Panc1 (cell line): ENCODE measurements around the gene USP24. TPM values are rescaled to one million over a fixed set of nuclear protein-coding genes. Genes with fewer than 3 reads are reported as not detected.

ENCODE experiments used
- ATAC-seq: fragments of 200-7000 bp; cut with Tn5 transposase; 2 replicates; pipeline ENCODE4 v1.9.1; 2020; ENCODE audit warnings: mild to moderate bottlenecking, moderate library complexity
- BruUV-seq: library from RNA; stranded (reverse); fragments of 400-500 nt; replicated peaks from 2 replicates; lab custom pipeline; 2021; lab: Mats Ljungman, UMichigan
- CTCF ChIA-PET: fragments of 300-600 bp; sonication (Branson Sonifier 250); formaldehyde crosslinking; loops from one replicate; lab custom pipeline; 2022; ENCODE audit warnings: antibody characterized with exemption; lab: Charles Lee
- POLR2A ChIA-PET: fragments of 300-600 bp; sonication (Branson Sonifier 250); formaldehyde crosslinking; loops from one replicate; lab custom pipeline; 2022; ENCODE audit warnings: antibody characterized with exemption; lab: Charles Lee
- DNase-seq: peaks from one replicate; pipeline ENCODE4 v3.0.0-alpha.2; 2010; ENCODE audit warnings: low read depth, low spot score
- H3K27ac ChIP-seq: 2 replicates; pipeline ENCODE4 v1.5.1; 2011; ENCODE audit warnings: mild to moderate bottlenecking, low read length, inconsistent platforms
- H3K27me3 ChIP-seq: fragments of 200-500 bp; sonication (Bioruptor generic); 2 replicates; pipeline ENCODE4 v1.6.0; 2014; ENCODE audit warnings: low read length, inconsistent platforms; ENCODE audit not compliant: control insufficient read depth, insufficient read depth
- H3K36me3 ChIP-seq: fragments of 200-500 bp; sonication (Bioruptor generic); 2 replicates; pipeline ENCODE4 v1.5.1; 2014; ENCODE audit warnings: inconsistent platforms, mild to moderate bottlenecking, low read length, moderate library complexity; ENCODE audit not compliant: control insufficient read depth, insufficient read depth
- H3K4me1 ChIP-seq: 2 replicates; pipeline ENCODE4 v1.5.1; 2011; ENCODE audit warnings: inconsistent platforms, mild to moderate bottlenecking, low read length, moderate library complexity; ENCODE audit not compliant: control insufficient read depth, insufficient read depth
- H3K4me3 ChIP-seq, 2 experiments: 2 replicates each; pipeline ENCODE4 v1.5.1; 2011 to 2012; ENCODE audit warnings: low read depth in 2 of 2, low read length in 2 of 2, mild to moderate bottlenecking in 2 of 2, inconsistent platforms in 1 of 2, moderate library complexity in 1 of 2
- H3K9me3 ChIP-seq: fragments of 200-500 bp; sonication (Bioruptor generic); 2 replicates; pipeline ENCODE4 v1.5.1; 2014; ENCODE audit warnings: low read depth, mild to moderate bottlenecking, inconsistent platforms, low read length, moderate library complexity; ENCODE audit not compliant: control insufficient read depth, insufficient read depth
- POLR2AphosphoS5 ChIP-seq: IDR thresholded peaks from 2 replicates; pipeline ENCODE4 v1.6.1; 2012; ENCODE audit warnings: mild to moderate bottlenecking, low read depth, low read length, moderate library complexity
- SIN3A ChIP-seq: IDR thresholded peaks from 2 replicates; pipeline ENCODE4 v1.6.1; 2012; ENCODE audit warnings: low read depth, mild to moderate bottlenecking, low read length, moderate library complexity, borderline replicate concordance; ENCODE audit not compliant: insufficient read depth
- TCF7L2 ChIP-seq: IDR thresholded peaks from 2 replicates; pipeline ENCODE4 v1.6.1; 2011; ENCODE audit warnings: mild to moderate bottlenecking, low read depth, low read length, inconsistent platforms
- in situ Hi-C: cut with HindIII; loops from 2 replicates; pipeline ENCODE4 v1.10.0; 2016; ENCODE audit warnings: low sequenced_read_pairs, low pct_unique_long_range_greater_than_20kb
- intact Hi-C: fragments of 100-400 bp; cut with micrococcal nuclease; formaldehyde crosslinking; loops from one replicate; pipeline ENCODE4 v1.10.0; 2022; ENCODE audit not compliant: unreplicated experiment
- total RNA-seq: library from RNA; stranded (reverse); gene quantifications from one replicate; pipeline ENCODE4 v1.2.1, GENCODE V29; 2021; ENCODE audit not compliant: unreplicated experiment
- TF ChIP-seq, protein P1 (sequence below), 2 experiments: IDR thresholded peaks; 2 replicates each; pipeline ENCODE4 v1.6.1; 2011 to 2012; ENCODE audit warnings: low read depth in 2 of 2, control low read depth in 1 of 2, low read length in 1 of 2, mild to moderate bottlenecking in 1 of 2, moderate library complexity in 1 of 2; ENCODE audit not compliant: insufficient read depth in 1 of 2
- TF ChIP-seq, protein P2 (sequence below): fragments of 450-650 bp; IDR thresholded peaks from 2 replicates; pipeline ENCODE4 v1.5.1; 2017; ENCODE audit warnings: mild to moderate bottlenecking

The USP24 gene
- total RNA-seq, 1 experiment from 2014 or later = 52.2 TPM

GRCh38 chr1:55255901-55256300 is 40.7 kb upstream of the USP24 start:
- TF ChIP-seq, protein P1, sequence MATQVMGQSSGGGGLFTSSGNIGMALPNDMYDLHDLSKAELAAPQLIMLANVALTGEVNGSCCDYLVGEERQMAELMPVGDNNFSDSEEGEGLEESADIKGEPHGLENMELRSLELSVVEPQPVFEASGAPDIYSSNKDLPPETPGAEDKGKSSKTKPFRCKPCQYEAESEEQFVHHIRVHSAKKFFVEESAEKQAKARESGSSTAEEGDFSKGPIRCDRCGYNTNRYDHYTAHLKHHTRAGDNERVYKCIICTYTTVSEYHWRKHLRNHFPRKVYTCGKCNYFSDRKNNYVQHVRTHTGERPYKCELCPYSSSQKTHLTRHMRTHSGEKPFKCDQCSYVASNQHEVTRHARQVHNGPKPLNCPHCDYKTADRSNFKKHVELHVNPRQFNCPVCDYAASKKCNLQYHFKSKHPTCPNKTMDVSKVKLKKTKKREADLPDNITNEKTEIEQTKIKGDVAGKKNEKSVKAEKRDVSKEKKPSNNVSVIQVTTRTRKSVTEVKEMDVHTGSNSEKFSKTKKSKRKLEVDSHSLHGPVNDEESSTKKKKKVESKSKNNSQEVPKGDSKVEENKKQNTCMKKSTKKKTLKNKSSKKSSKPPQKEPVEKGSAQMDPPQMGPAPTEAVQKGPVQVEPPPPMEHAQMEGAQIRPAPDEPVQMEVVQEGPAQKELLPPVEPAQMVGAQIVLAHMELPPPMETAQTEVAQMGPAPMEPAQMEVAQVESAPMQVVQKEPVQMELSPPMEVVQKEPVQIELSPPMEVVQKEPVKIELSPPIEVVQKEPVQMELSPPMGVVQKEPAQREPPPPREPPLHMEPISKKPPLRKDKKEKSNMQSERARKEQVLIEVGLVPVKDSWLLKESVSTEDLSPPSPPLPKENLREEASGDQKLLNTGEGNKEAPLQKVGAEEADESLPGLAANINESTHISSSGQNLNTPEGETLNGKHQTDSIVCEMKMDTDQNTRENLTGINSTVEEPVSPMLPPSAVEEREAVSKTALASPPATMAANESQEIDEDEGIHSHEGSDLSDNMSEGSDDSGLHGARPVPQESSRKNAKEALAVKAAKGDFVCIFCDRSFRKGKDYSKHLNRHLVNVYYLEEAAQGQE (IDR thresholded peaks at IDR 0.05; ENCODE audit: insufficient read depth in 1 of 2, low read depth in 2 of 2, low read length in 1 of 2) = no peak
- TF ChIP-seq TCF7L2 = no peak
- TF ChIP-seq POLR2AphosphoS5 = no peak
- no peak for TF ChIP-seq SIN3A
- TF ChIP-seq, protein P2, sequence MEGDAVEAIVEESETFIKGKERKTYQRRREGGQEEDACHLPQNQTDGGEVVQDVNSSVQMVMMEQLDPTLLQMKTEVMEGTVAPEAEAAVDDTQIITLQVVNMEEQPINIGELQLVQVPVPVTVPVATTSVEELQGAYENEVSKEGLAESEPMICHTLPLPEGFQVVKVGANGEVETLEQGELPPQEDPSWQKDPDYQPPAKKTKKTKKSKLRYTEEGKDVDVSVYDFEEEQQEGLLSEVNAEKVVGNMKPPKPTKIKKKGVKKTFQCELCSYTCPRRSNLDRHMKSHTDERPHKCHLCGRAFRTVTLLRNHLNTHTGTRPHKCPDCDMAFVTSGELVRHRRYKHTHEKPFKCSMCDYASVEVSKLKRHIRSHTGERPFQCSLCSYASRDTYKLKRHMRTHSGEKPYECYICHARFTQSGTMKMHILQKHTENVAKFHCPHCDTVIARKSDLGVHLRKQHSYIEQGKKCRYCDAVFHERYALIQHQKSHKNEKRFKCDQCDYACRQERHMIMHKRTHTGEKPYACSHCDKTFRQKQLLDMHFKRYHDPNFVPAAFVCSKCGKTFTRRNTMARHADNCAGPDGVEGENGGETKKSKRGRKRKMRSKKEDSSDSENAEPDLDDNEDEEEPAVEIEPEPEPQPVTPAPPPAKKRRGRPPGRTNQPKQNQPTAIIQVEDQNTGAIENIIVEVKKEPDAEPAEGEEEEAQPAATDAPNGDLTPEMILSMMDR = no peak
- Histone ChIP-seq H3K9me3 (no peaks in the 10 kb centered on the region), H3K27ac (no peak overlapping the region), H3K27me3 (no peaks in the 10 kb centered on the region), H3K4me1 (no peaks in the 10 kb centered on the region), H3K36me3 (no peaks in the 10 kb centered on the region), H3K4me3 (no peak overlapping the region)
- BruUV-seq = no TSS peak
- in situ Hi-C loops = no loop called here
- intact Hi-C loops = no loop called here
- ChIA-PET CTCF (no interaction called here), POLR2A (interaction anchor here (0.5 kb wide), 1 partner anchor 47 kb away, joined by 3 read pairs; no protein-coding TSS in a partner anchor)
- DNase-seq = no peak
- ATAC-seq = no peak

DNA sequence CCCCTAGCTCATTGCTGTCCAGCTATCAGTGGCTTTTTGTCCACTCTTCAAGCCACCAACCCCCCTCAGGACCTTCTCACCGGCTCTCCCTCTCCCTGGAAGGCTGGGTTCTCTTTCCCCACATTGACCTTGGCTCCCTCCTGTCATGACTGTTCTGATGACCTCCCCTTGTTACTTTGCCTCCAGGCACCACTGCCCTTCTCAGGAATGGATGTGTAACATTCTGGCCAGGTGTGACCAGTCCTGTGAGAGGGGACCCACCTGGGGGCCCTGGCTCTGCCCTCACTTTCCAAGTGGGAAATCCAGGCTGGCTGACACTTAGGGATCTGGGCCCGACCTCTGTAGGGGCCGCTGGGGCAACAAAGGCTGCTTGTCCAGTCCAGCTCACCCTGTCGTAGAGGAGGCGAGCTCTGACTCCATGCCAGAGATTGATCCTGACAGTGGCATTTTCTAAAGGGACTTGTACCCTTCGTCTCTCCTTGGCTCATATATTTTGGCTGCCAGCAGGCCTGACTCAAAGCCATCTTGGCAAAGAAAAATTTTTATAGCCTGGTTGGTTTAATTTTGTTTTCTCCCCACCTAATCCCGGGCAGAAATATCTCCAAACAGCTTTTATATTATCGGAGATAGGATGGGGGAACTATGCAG is 37.9 kb upstream of the USP24 start:
- Histone ChIP-seq H3K27me3 (no peaks in the 10 kb centered on the region), H3K27ac (no peak overlapping the region), H3K4me3 (no peak overlapping the region), H3K4me1 (no peaks in the 10 kb centered on the region), H3K9me3 (no peaks in the 10 kb centered on the region), H3K36me3 (no peaks in the 10 kb centered on the region)
- no peak for TF ChIP-seq TCF7L2
- TF ChIP-seq, protein P2 = no peak
- no peak for TF ChIP-seq POLR2AphosphoS5
- no peak for TF ChIP-seq SIN3A
- TF ChIP-seq, protein P1 (IDR thresholded peaks at IDR 0.05; ENCODE audit: insufficient read depth in 1 of 2, low read depth in 2 of 2, low read length in 1 of 2) = no peak
- ChIA-PET POLR2A (no interaction called here), CTCF (no interaction called here)
- intact Hi-C loops = no loop called here
- no TSS peak for BruUV-seq
- ATAC-seq (no peak), DNase-seq (no peak)
- in situ Hi-C loops = no loop called here
